NCI-H1092 treated with DMSO at 0.1 percent for 48 hours (cell line): ENCODE results near the gene AOPEP.
"Not testable (repeated sequence)": the region's sequence is repeated elsewhere in the genome, so short reads cannot be mapped to it uniquely, and the experiment has no call there.

Experiments
- DNase-seq: peaks from one replicate; lab custom pipeline; 2025; lab: John Stamatoyannopoulos, UW

AOPEP gene

GRCh38 chr9:94960964-94961363 is 234.5 kb downstream of the AOPEP start:
- no peak for DNase-seq

- DNase-seq = no peak
Observed at GRCh38 chr9:94961870-94962269, 235.4 kb downstream of the AOPEP start.

GRCh38 chr9:94965631-94966030 is 239.1 kb downstream of the AOPEP start:
- DNase-seq = not testable (repeated sequence)

GRCh38 chr9:94966046-94966445 is 239.5 kb downstream of the AOPEP start:
- not testable (repeated sequence) for DNase-seq

GRCh38 chr9:94967482-94967881 is 241.0 kb downstream of the AOPEP start:
- no peak for DNase-seq

GRCh38 chr9:94971378-94972131 is 245.1 kb downstream of the AOPEP start:
- no peak for DNase-seq

- DNase-seq = no peak
Observed at GRCh38 chr9:94973451-94973941, 247.0 kb downstream of the AOPEP start.

- no peak for DNase-seq
Observed at GRCh38 chr9:94974154-94974879, 247.8 kb downstream of the AOPEP start.

- DNase-seq = no peak
Observed at GRCh38 chr9:94975480-94975879, 249.0 kb downstream of the AOPEP start.

- DNase-seq = no peak
Observed at GRCh38 chr9:94976077-94976476, 249.6 kb downstream of the AOPEP start.

GRCh38 chr9:94977416-94977815 is 250.9 kb downstream of the AOPEP start:
- no peak for DNase-seq

GRCh38 chr9:94979904-94980507 is 253.5 kb downstream of the AOPEP start:
- DNase-seq = no peak

GRCh38 chr9:94980947-94981722 is 254.6 kb downstream of the AOPEP start:
- no peak for DNase-seq

- DNase-seq = no peak
Observed at GRCh38 chr9:94981723-94982090, 255.2 kb downstream of the AOPEP start.

- no peak for DNase-seq
Observed at GRCh38 chr9:94982211-94982610, 255.7 kb downstream of the AOPEP start.

GRCh38 chr9:94983552-94983951 is 257.1 kb downstream of the AOPEP start:
- no peak for DNase-seq

GRCh38 chr9:94984891-94985476 is 258.5 kb downstream of the AOPEP start:
- DNase-seq = no peak

GRCh38 chr9:94985649-94986048 is 259.1 kb downstream of the AOPEP start:
- no peak for DNase-seq

GRCh38 chr9:94987731-94988130 is 261.2 kb downstream of the AOPEP start:
- no peak for DNase-seq

GRCh38 chr9:94990897-94991561 is 264.5 kb downstream of the AOPEP start:
- DNase-seq = no peak
